ENCODE data around the gene SH3BP1. TPM values are rescaled to one million over a fixed set of nuclear protein-coding genes. Genes with fewer than 3 reads are reported as not detected.
A peak's percentile ranks its signal among the peaks of the same experiment; 100 is the strongest.

SH3BP1 gene
- total and polyA plus RNA-seq, 2 experiments from 2014 or later = 9.5 to 46.7 TPM

DNA sequence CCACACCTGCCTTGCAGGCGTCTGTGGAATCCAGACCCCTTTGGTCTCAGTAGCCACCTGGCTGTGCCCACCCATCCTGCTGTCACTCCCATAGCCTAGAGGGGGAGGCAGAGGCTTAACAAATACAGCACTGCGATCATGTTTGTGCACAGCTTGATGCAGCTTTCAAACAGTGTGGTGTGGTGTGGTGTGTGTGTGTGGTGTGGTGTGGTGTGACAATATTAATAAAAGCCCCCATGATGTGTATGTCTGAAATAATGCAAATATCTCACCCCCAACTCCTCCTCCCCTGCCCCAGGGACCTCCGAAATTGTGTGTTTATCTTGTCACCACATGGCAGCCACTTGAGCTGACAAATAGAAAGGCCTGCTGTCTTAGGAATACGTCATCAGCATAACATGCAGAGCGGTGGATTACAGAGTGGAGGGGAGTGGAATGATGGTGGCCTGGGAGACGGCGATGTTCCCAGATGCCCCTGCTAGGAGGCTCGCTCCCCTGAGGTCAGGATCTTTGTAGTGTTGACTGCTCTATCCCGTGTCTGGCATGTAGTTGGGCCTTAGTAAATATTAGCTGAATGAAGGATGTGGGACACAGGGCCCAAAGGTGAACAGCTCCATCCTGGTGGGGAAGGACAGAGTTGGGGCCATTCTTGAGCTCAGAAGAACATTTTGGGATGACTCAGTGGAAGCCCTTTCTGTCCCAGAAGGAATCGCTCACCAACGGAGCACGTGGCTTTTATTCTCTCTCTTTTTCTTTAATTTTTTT, 21.9 kb downstream of the SH3BP1 start:
- peaks cover 13% of the 10 kb centered on the region for H3K36me3 Mint-ChIP-seq (ENCODE audit: low read depth)
- Histone ChIP-seq H3F3A (replicated peaks; ENCODE audit: low read depth) (peaks cover 15% of the 10 kb centered on the region; the same call in 1 of the 2 replicates), H3K36me3 (ENCODE audit: insufficient read depth) (no peaks in the 10 kb centered on the region), H4K20me1 (replicated peaks; ENCODE audit: insufficient read depth) (peaks cover 30% of the 10 kb centered on the region), H3K79me2 (replicated peaks; ENCODE audit: insufficient read depth) (peaks cover 59% of the 10 kb centered on the region), H3K27me3 (ENCODE audit: insufficient read depth) (no peaks in the 10 kb centered on the region), H3K9me2 (ENCODE audit: insufficient read depth) (no peaks in the 10 kb centered on the region), H3K4me2 (no peak overlapping the region), H2AFZ (no peak overlapping the region), H3K4me1 (ENCODE audit: insufficient read depth) (peaks cover 5% of the 10 kb centered on the region; the same call in 1 of the 2 replicates), H3K27ac (ENCODE audit: low read depth) (no peak overlapping the region), H3K4me3 (no peak overlapping the region)
- no peak for ATAC-seq
- no peaks in the 10 kb centered on the region; the same call in 2 of the 3 replicates for H3K9me3 Mint-ChIP-seq
- peak overlapping the region; percentile 89; the same call in 2 of the 3 replicates for H3K4me3 Mint-ChIP-seq
- no peak for TF ChIP-seq ZNF114 (CRISPR knock-in tag; IDR thresholded peaks at IDR 0.05)
- TF ChIP-seq, protein P1, sequence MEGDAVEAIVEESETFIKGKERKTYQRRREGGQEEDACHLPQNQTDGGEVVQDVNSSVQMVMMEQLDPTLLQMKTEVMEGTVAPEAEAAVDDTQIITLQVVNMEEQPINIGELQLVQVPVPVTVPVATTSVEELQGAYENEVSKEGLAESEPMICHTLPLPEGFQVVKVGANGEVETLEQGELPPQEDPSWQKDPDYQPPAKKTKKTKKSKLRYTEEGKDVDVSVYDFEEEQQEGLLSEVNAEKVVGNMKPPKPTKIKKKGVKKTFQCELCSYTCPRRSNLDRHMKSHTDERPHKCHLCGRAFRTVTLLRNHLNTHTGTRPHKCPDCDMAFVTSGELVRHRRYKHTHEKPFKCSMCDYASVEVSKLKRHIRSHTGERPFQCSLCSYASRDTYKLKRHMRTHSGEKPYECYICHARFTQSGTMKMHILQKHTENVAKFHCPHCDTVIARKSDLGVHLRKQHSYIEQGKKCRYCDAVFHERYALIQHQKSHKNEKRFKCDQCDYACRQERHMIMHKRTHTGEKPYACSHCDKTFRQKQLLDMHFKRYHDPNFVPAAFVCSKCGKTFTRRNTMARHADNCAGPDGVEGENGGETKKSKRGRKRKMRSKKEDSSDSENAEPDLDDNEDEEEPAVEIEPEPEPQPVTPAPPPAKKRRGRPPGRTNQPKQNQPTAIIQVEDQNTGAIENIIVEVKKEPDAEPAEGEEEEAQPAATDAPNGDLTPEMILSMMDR (conservative IDR thresholded peaks at IDR 0.05; ENCODE audit: low read depth in 2 of 2) = peak; percentile 43 to 58
- H3K27ac Mint-ChIP-seq = no peak overlapping the region
- DNase-seq (ENCODE audit: low spot score) = peak; percentile 28
- H3K4me1 Mint-ChIP-seq = peaks cover 25% of the 10 kb centered on the region
- peaks cover 15% of the 10 kb centered on the region for H3K27me3 Mint-ChIP-seq (ENCODE audit: insufficient read depth, low read depth, poor library complexity)

- no peaks in the 10 kb centered on the region for H3K36me3 ChIP-seq (ENCODE audit: insufficient read depth)
- no peaks in the 10 kb centered on the region; the same call in 2 of the 3 replicates for H3K9me3 Mint-ChIP-seq
- H4K20me1 ChIP-seq (replicated peaks; ENCODE audit: insufficient read depth) = peaks cover 30% of the 10 kb centered on the region
- DNase-seq (ENCODE audit: low spot score) = no peak
- no peaks in the 10 kb centered on the region for H3K9me2 ChIP-seq (ENCODE audit: insufficient read depth)
- no peak overlapping the region for H3K4me2 ChIP-seq
- no peak overlapping the region for H3K4me3 ChIP-seq
- H3K4me1 ChIP-seq (ENCODE audit: insufficient read depth) = peaks cover 5% of the 10 kb centered on the region; the same call in 1 of the 2 replicates
- no peak for ATAC-seq
- no peaks in the 10 kb centered on the region for H3K27me3 ChIP-seq (ENCODE audit: insufficient read depth)
- H3F3A ChIP-seq (replicated peaks; ENCODE audit: low read depth) = 0 out of 2 replicates have a peak, but pooled peaks cover 15% of the 10 kb centered on the region
- H3K4me3 Mint-ChIP-seq = no peak overlapping the region; the same call in 2 of the 3 replicates
- peaks cover 15% of the 10 kb centered on the region for H3K27me3 Mint-ChIP-seq (ENCODE audit: insufficient read depth, low read depth, poor library complexity)
- H3K27ac Mint-ChIP-seq = no peak overlapping the region
- H2AFZ ChIP-seq = no peak overlapping the region
- H3K27ac ChIP-seq (ENCODE audit: low read depth) = no peak overlapping the region
- peaks cover 20% of the 10 kb centered on the region for H3K36me3 Mint-ChIP-seq (ENCODE audit: low read depth)
- peaks cover 59% of the 10 kb centered on the region for H3K79me2 ChIP-seq (replicated peaks; ENCODE audit: insufficient read depth)
- peaks cover 25% of the 10 kb centered on the region for H3K4me1 Mint-ChIP-seq
- TF ChIP-seq CREB1 (CRISPR knock-in tag; IDR thresholded peaks at IDR 0.05; ENCODE audit: low read depth) = no peak
- no peak for TF ChIP-seq ZNF114 (CRISPR knock-in tag; IDR thresholded peaks at IDR 0.05)
- no peak for TF ChIP-seq EZH2phosphoT487 (IDR thresholded peaks at IDR 0.05; ENCODE audit: unreplicated experiment)
- TF ChIP-seq POLR2AphosphoS5 (IDR thresholded peaks at IDR 0.05; ENCODE audit: low read depth) = no peak
- TF ChIP-seq EZH2 (IDR thresholded peaks at IDR 0.05; ENCODE audit: low read depth, unreplicated experiment) = no peak
- TF ChIP-seq, protein P1 (conservative IDR thresholded peaks at IDR 0.05; ENCODE audit: low read depth in 2 of 2) = no peak
- TF ChIP-seq ZNF462 (CRISPR knock-in tag; IDR thresholded peaks at IDR 0.05) = no peak
- TF ChIP-seq STAT1 (IDR thresholded peaks at IDR 0.05; ENCODE audit: unreplicated experiment) = no peak
- TF ChIP-seq NANOG (IDR thresholded peaks at IDR 0.05; ENCODE audit: borderline replicate concordance) = no peak
- no peak for TF ChIP-seq ZNF331 (CRISPR knock-in tag; IDR thresholded peaks at IDR 0.05; ENCODE audit: low read depth)
These were observed 22.6 kb downstream of the SH3BP1 start for GRCh38 chr22:37662039-37662438.

Measured in GM23338 (cell line).